Epidermal melanocyte (primary cell): ENCODE data around the gene IFT81.
"Not testable (repeated sequence)": the region's sequence is repeated elsewhere in the genome, so short reads cannot be mapped to it uniquely, and the experiment has no call there.

Experiments
- DNase-seq: peaks from one replicate; pipeline ENCODE4 v3.0.0; 2011; ENCODE audit warnings: low spot score; ENCODE audit not compliant: insufficient read length

IFT81 gene

DNA sequence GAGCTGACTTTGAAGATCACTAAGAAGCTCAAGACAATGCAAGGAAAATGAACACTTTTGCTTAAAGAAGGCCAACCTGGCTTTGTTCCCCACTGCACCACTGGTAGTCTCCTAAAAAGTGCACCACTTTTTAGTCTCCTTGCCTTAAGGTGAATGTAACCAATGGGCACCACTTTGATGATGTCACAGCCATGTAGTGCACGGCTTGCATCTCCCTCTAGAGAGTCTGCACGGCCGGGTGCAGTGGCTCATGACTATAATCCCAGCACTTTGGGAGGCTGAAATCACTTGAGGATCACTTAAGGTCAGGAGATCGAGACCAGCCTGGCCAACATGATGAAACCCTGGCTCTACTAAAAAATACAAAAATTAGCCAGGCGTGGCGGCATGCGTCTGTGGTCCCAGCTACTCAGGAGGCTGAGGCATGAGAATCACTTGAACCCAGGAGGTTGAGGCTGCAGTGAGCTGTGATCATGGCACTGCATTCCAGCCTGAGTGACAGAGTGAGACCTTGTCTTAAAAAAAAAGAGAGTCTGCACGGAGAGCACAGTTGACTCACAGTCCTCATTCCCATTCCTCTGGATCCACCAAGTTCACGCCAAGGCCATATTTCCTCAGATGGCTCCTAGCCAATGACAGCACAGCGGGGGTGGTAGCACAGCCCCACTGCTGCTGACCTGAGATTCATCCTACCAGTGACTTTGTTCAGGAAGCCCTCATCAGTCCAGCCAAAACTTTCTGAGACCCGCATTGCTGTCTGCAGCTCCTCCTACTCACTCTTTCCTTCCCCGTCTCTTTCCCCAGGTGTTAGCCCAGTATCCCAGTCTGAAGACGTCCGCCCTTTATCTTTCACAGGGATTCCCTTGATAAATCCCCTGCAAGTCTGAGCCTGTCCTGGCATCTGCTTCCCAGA lies 16.5 kb upstream of the IFT81 start:
- DNase-seq = no peak

GRCh38 chr12:110108309-110109036 lies 15.7 kb upstream of the IFT81 start:
- no peak for DNase-seq

- peak; percentile 82 for DNase-seq
Measured at GRCh38 chr12:110109037-110109836, 14.9 kb upstream of the IFT81 start.

- no peak for DNase-seq
Measured at GRCh38 chr12:110109837-110110535, 14.2 kb upstream of the IFT81 start.

GRCh38 chr12:110111476-110112334 lies 12.5 kb upstream of the IFT81 start:
- no peak for DNase-seq

DNA sequence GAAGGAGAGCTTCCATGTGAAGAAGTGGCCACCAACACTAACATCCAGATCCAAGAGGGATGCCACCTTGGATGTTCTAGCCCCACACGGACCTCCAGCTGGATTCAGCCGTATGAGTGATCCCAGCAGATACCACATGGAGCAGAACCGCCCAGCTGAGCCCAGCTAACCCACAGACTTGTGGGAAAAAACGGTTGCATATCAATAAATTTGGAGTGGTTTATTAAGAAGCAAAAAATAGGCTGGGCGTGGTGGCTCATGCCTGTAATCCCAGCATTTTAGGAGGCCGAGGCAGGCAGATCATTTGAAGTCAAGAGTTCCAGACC lies 11.9 kb upstream of the IFT81 start:
- no peak for DNase-seq

- DNase-seq = no peak
Measured at GRCh38 chr12:110114528-110114937, 9.6 kb upstream of the IFT81 start.

DNA sequence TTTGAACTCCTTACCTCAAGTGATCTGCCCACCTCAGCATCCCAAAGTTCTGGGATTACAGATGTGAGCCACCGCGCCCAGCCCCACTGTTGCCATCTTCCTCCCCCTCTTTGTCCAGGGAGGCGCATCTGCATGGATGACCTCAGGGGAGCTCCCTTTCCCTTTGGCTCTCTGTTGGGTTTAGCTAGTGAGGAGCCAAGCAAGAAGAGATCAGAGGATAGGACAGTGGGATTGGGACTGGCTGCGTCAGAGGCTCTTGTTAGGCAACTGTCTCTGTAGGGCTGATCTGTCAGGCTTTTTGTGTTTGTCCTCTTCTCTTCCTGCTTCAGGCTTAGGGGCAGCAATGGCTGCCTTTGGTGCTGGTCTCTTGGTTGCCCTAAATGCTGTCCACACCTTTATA lies 8.5 kb upstream of the IFT81 start:
- no peak for DNase-seq

- DNase-seq = no peak
Measured at GRCh38 chr12:110116623-110117022, 7.5 kb upstream of the IFT81 start.

- DNase-seq = not testable (repeated sequence)
Measured at GRCh38 chr12:110117210-110117609, 6.9 kb upstream of the IFT81 start.

- DNase-seq = no peak
Measured at GRCh38 chr12:110117956-110118685, 6.0 kb upstream of the IFT81 start.

- no peak for DNase-seq
Measured at GRCh38 chr12:110122929-110123328, 1.2 kb upstream of the IFT81 start.

DNA sequence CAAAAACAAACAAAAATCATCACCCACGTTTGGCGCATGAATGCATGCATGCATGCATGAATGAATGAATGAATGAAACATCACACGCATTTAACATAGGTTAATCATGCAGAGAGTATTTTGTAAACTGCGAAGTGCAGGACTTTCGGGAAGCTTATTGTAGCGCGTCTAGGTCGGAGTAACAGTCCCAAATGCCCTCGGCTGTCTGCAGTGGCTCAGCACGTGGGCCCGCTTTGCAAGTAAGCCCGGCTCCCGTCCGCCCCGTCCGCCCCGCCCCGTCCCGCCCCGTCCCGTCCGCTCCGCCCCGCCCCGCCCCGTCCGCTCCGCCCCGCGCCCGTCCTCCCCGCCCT lies 263 bp upstream of the IFT81 start:
- DNase-seq = no peak

DNA sequence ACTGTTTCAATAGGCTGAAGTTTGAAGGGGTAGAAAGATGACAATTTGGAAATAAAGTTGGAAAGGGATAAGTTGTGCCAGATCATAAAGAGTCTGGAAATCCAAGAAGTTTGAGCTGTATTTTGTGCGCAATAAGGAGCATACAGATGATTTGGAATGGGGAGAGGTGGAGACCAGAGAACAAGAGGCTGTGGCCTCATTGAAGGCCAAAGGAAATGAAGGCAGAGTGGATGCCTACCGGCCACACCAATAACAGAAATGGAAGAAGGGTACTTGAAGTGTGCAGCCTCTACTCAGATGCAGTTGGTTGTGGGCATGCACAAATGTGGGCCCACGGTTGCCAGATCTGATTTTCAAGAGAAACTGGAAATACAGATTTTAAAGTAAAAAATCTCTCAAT lies 2.4 kb downstream of the IFT81 start:
- no peak for DNase-seq

DNA sequence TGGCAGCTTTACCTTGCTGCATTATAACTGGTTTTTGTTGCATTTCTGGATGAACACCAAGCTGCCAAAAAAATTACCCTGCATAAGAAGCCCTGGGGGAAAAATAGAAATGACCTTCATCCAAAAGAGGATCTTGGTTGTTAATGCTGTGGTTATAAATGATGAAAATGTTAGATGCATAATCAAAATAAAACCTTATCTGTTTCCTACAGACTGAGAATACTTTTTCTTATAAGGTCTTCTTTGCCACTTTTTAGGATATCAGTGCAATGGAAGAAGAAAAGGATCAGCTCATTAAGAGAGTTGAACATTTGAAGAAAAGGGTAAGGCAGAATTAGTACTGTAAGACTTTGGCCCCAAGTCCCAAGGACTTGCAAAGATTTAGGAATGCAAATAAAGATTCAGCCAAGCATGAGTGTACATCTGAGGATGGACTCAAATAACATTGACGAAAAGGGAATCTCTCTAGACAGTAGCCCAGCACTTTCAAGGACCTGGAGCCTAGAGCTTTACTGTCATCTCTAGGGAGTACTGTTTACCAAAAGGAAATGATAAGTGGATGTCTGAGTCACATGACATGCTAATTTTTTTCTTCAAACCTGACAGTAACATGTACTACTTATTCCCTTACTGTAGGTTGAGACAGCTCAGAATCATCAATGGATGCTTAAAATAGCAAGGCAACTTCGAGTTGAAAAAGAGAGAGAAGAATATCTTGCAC lies 10.7 kb downstream of the IFT81 start:
- DNase-seq = no peak

DNA sequence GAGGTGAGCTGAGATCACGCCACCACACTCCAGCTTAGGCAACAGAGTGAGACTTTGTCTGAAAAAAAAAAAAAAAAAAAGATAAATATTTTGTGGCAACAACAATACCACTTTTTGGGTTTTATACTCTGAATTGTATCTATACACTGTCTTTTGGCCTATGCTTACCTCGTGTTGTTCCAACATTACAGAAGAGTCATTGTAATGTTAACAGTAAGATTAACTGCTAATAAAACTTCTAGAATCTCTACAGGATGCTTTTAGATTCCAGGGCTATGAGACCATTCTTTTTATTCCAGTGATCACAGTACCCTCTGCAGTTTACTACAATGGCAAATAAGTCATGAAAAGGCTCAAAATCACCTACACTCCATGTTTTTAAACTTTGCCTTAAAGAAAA lies 11.6 kb downstream of the IFT81 start:
- DNase-seq = no peak

- no peak for DNase-seq
Measured at GRCh38 chr12:110137786-110138185, 13.6 kb downstream of the IFT81 start.

DNA sequence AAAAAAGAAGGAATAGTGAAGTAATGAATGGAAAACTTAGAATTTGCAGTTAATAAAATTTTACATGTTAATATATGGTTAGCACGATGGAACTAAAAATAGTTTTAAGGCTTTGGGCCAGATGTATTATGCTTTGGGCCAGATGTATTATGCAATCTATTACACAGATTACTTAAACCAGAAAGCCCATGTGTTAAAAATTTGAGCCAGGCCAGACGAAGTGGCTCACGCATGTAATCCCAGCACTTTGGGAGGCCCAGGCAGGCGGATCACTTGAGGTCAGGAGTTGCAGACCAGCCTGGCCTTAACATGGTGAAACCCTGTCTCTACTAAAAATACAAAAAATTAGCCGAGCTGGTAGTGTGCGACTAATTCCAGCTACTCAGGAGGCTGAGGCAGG lies 17.2 kb downstream of the IFT81 start:
- DNase-seq = peak; percentile 22

DNA sequence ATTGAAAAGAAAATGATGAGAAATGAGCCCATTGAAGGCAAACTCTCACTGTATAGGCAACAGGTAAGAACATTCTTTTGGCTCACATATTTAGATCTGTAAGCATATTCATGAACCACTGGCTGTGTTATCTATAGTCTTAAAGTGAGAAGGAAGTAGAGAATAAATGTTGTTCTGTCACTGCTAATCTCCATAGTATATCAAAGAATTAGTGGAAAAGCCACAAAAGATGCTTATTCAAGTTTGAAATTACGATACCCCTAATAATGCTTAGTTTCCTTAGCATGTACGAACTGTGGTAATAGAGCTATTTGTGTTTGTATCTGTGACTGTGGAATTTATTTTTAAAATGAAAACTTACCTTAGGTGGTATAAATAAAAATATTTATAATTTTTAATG lies 22.8 kb downstream of the IFT81 start:
- no peak for DNase-seq
